GM12864 (cell line): ENCODE results near the gene STK11IP.

Experiments
- DNase-seq: peaks from one replicate; pipeline ENCODE4 v3.0.0-alpha.2; 2011; ENCODE audit warnings: low read depth
- H3K4me3 ChIP-seq: 2 replicates; pipeline ENCODE4 v1.5.1; 2011; ENCODE audit warnings: mild to moderate bottlenecking, low read depth, low read length, control low read depth
- CTCF ChIP-seq: IDR thresholded peaks from 2 replicates; pipeline ENCODE4 v1.5.1; 2011; ENCODE audit warnings: low read depth, mild to moderate bottlenecking, moderate library complexity, low read length, control low read depth, inconsistent platforms; ENCODE audit errors: missing control alignments

The STK11IP gene

GRCh38 chr2:219607931-219608330, 10.3 kb downstream of the STK11IP start:
- no peak for DNase-seq

GRCh38 chr2:219608399-219608964, 10.8 kb downstream of the STK11IP start:
- no peak for DNase-seq
- no peak for TF ChIP-seq CTCF
- H3K4me3 ChIP-seq, result no peak overlapping the region

More at GRCh38 chr2:219607931-219608330, 10.3 kb downstream of the STK11IP start:
- TF ChIP-seq CTCF, result no peak
- H3K4me3 ChIP-seq, result no peak overlapping the region

- TF ChIP-seq CTCF, result no peak
- no peak overlapping the region for H3K4me3 ChIP-seq
- DNase-seq, result no peak
Observed at GRCh38 chr2:219609149-219609750, 11.6 kb downstream of the STK11IP start.

GRCh38 chr2:219611306-219611705, 13.6 kb downstream of the STK11IP start:
- DNase-seq, result no peak
- no peak for TF ChIP-seq CTCF
- H3K4me3 ChIP-seq, result no peak overlapping the region

GRCh38 chr2:219611866-219612576, 14.4 kb downstream of the STK11IP start:
- TF ChIP-seq CTCF, result no peak
- H3K4me3 ChIP-seq, result no peak overlapping the region
- no peak for DNase-seq

GRCh38 chr2:219612577-219613286, 15.1 kb downstream of the STK11IP start:
- DNase-seq, result no peak
- TF ChIP-seq CTCF, result no peak

More at GRCh38 chr2:219612577-219613286, 15.1 kb downstream of the STK11IP start:
- H3K4me3 ChIP-seq, result no peak overlapping the region
